GM15510 (cell line): ENCODE data around the gene B3GLCT.

Experiments
- POLR2A ChIP-seq: IDR thresholded peaks from 3 replicates; pipeline ENCODE4 v1.6.1; 2011; ENCODE audit warnings: borderline replicate concordance; ENCODE audit not compliant: insufficient read length; ENCODE audit errors: extremely low read depth

Gene B3GLCT

DNA sequence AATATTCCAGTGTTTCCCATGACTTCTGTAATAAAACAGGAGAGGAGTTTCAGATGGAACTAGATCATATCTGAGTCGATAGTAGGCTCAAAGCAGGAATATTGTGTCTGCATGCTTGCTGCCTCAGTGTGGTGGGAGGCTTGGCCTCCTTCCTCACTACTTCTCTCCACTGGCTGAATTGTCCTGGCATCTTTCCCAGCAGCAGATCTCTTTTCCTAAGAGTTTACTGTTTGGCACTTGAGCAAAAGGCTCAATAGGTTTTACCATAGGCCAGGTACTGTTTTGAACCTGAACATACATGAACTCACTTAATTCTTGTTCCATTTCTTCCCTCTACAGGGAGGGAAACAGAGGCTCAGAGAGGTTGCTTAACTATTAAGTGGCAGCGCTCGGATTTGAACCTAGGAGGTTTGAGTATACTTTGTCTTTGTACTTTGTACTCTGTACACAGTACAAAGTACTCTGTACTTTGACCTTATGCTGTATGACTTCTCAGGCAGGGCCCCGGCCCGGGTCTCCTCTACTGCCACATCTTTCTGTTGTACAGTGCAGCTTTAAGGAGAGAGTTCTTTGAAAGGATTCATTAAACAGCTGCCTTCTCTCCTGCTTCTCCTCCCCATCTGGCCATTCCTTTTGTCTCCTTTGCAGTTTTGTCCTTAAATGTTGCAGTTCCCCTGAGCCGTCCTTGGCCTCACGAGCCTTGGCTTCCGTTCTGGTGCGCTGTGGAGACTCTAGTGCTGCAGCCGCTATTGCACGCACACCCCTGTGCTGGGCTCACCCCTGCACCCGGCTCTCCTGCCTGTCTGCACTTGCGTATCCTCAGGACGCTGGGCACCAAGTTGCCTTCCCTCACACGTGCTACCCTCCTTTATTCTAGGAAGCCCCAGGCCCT is 8.1 kb downstream of the B3GLCT start:
- TF ChIP-seq POLR2A = no peak

DNA sequence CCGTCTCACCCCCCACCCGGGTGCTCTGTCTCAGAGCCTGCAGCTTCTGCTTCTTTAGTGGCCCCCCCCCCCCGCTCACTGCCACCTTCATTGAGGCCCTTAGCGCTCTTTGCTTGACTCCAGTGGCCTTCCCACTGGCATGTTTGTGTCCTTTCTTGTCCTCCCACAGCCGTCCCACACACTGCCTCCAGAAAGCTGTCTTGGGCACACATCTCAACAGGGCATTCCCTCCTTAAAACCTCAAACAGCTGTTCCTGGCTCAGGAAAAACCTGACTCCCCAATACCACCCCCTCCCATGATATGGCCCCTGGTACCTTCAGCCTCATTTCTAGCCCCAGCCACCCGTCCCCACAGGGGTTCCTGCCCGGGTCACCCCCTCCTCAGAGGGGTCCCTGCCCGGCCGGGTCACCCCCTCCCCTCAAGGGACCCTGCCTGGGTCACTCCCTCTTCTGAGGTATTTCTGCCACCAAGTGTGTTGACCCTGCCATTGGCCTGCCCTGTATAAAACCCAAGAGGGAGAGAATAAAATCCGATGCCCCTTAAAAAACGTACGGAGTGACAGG is 8.9 kb downstream of the B3GLCT start:
- TF ChIP-seq POLR2A = no peak

DNA sequence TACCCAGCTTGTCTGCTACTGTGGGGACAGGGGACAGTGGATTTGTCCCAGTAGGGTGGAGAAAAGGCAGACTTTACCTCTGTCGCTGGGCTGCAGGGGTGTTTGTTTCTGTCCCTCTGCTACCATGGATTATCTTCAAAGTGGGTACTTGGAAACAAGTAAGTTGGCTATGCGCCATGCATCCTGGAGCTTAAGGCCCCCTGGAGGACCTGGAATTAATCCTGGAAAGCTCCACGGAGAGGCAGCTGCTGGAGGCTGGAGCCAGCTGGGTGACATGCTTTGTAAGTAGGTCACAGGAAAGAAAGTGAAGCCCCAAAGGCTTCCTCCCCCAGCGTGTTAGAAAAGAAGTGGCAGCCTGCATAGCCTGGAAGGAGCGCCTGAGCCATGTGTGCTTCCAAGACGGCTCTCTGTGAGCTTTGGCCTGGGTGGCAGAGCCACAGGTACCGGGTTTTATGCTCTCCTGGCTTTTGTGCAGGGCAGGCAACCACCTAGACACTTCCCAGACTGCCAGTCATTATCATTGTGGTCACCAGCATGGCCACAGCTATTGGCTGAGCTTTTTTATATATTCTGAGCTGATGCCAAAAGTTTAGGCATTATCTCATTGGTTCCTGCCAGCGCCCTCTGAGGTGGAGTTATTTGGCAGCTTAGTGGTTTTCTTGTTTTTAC is 9.5 kb downstream of the B3GLCT start:
- no peak for TF ChIP-seq POLR2A

DNA sequence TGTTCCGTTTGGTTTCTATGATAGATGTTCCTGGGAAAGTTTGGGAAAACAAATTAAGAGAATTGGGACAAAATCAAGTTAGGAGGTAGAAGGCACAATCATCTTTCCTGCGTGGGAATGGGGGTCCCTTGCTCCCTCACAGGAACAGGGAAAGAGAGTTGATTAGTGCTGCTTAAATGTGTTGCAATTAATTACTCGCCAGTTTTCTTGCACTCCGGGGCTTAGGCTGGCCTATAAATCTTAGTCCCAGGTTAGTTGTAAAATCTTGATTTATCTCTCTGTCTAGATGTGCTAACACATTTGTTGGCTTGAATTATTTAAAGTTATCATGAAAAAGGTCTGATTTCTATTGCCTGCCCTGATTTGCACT is 10.1 kb downstream of the B3GLCT start:
- TF ChIP-seq POLR2A = no peak

DNA sequence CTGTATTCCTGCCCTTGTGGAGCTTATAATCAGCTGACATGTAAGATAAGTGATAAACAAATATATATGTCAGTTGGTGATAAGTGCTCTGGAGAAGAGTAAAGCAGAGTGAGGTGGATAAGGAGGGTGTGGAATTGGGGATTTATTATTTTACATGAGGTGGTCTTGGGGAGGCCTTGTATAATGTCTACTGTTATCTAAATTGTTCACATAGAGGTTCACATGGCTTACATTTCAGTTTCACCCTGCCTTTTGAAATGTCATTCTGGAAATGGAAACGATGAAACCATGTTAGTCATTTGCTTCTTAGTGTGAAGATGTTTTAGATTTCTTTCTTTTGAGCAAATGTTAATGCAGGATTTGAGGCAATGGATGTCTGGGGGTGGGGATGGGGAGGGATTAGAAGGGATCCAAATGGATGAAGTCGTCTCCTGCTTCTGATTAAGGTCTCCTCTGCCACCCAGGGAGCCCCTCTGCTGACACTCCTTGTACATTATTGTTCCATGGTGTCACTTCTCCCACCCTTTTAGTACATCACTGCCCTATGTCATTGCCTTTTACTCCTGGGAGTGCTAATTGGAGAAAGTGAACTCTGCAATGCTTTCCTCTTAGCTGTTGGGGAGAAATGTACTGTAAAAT is 14.0 kb downstream of the B3GLCT start:
- no peak for TF ChIP-seq POLR2A

DNA sequence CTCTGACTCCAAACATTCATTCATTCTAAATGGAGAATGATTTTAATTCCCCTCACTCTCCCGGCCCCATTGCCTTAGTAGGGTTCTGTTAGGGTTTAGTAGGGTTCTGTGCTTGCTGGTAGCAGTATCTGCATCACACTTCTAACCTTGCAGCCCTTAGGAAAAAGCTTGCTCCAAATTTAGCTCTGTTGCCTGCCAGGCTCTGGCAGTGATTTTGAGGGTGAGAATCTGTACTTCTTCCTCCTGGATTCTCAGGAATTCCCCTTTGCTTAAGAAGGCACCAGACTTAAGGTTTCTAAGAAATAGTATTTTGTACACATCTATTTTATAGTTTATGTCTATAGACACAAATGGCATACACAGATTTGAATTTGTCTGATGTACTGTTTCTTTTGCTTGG is 14.7 kb downstream of the B3GLCT start:
- TF ChIP-seq POLR2A = no peak

DNA sequence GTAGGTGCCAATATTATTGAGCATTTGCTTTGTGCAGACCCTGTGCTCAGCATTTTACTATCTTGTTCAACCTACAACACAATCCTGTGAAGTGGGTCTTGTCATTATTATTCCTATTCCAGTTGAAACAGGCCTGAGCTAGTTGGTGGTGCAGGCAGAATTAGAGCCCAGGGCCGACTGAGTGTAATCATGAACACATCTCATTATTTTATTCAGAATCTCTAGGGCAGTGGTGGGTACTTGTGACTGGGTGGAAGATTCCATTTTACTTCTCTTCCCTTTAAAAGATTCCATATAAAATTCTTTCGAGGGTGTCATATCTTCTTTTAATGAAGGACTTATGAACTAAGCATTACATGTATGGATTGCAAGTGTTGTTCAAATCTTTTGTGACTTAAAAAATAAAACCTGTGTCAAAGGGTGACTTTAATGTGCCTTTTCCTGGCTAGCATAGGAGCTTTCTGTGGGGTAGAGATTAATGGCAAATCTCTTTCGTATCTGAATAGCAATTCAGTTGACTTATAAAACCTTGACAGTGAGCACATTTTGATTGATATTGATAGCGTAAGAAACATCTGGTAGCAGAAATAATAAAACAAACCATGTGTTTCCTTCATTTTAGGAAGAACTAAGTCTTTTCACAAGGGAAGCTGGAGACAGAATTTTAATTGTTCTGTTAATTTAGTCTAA is 20.3 kb downstream of the B3GLCT start:
- TF ChIP-seq POLR2A = no peak

DNA sequence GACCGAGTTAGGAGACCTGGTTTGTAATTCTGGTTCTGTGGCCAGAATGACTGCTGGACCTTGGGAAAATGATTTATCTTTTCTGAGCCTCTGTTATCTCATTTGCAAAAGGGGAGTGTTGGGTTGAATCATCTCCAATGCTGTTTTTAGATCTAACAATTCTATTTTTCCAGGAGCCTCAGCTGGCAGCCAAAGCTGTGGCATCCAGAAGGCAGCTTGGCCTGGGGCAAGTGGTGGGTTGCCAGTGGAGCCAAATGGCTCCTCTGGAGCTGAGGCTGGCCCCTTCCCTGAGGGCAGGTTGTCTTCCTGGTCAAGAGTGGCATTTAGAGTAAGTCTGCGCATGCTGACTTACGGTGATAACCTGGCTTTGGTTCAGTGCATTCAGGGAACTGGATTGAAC is 21.3 kb downstream of the B3GLCT start:
- TF ChIP-seq POLR2A = no peak

DNA sequence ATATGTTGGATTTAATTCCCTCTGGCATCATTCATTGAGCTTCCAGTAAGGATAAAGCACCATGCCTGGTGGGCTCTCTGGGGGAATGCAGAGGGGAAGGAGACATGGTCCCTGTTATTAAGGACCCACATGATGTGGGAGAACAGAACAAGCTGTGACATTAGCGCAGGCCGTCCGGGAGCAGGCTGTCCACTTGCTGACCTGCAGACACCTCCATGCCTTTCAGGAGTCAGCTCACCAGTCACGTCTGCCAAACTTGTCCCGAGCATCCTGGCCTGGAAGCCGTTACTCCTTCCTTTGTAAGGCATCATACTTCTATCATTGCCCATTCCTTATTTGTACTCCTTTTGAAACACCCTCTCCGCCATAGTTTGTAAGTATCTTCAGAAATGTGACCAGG is 23.4 kb downstream of the B3GLCT start:
- no peak for TF ChIP-seq POLR2A

DNA sequence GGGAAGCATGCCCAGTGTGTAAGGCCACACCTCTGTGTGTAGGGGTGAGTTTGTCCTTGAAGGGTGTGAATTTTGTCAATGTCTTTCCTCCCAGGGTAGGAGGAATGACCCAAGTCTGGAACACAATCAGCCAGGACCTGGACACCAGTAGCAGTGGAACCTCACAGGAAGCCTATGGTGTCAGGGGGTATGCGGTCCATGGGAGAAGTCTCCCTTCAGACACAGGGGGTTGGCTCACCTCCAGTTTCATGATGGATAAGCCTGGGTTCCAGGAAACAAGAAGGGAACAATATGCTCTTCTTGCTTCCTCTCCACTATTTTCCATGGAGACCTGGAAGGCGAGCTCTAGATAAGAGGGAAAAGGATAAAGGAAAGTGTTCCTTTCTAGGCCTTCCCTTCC is 23.9 kb downstream of the B3GLCT start:
- no peak for TF ChIP-seq POLR2A

DNA sequence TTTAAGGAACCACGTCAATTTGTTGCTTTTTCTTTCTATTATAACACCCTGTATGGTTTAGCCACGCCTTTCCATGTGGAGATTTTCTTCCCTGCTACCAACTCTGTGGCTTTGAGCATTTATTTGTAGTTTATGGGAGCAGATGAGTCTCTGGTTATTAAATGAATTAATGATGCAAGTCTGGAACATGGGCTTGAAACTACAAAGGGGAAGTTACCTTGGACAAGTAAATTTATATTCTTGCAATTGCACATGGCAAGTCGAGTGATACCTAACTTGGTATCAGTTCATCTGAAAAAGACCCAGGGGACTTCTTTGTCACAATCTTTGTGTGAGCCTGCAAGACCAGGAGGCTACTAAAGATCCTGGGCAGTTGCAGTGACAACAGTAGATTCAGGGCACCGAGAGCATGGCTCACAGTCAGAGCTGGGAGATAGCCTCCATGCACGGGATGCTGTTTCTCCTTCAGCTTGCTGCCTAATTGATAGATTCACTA is 24.4 kb downstream of the B3GLCT start:
- no peak for TF ChIP-seq POLR2A

DNA sequence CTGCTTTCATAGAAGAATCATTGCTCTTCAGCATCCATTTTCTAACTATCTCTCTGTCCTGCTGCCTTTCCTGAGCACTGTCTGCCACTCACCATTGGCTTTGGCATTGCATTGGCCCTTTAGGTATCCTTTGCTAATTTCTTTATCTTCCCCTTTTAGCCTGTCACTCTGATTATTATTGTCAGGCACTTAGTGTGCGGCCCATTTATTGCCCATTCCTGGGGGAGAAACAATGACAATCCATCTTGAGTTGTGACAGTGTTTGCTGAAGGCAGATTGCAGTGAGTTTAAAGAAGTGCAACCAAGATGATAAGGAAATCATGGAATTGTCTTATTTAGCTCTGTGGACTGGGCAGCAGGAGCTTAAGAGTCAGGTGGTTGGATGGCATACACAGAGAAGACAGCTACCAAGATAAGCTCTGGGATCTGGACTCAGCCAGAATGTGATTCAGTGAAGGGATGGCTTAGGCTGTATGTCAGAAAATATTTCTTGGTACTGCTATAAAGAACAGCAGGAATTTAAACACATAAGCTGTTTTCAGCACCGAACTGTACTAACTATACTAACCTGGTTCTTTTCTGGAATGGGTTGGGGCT is 25.3 kb downstream of the B3GLCT start:
- TF ChIP-seq POLR2A = no peak

DNA sequence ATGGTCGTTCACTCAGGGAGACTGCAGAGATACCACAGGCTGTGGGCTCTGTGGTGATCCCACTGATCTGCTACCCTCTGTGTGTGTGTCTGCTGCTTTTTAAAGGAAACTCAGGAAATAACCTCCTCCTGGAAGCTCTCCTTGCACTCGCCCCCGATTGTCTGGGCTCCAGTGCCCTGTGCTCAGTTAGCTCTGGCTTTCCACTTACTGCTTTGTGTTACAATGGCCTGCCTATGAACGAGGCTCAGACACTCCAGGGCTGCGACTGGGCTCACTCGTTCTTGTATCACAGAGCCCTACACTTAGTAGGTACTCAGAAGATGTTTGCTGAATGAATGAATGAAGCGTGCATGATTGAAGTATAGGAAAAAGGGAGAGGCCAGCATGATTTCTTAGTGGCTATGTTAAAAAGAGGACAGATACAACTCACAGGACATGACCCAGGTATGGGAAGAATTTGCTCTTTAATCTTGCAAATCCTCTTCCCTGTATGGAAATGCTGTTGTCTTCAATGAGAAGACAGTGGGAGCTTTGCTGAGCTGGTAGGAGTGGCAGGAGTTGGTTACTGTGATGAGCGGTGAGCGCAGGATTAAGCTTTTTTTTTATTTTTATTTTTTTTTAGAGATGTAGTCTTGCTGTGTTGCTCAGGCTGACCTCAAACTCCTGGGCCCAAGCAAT is 26.4 kb downstream of the B3GLCT start:
- TF ChIP-seq POLR2A = no peak

DNA sequence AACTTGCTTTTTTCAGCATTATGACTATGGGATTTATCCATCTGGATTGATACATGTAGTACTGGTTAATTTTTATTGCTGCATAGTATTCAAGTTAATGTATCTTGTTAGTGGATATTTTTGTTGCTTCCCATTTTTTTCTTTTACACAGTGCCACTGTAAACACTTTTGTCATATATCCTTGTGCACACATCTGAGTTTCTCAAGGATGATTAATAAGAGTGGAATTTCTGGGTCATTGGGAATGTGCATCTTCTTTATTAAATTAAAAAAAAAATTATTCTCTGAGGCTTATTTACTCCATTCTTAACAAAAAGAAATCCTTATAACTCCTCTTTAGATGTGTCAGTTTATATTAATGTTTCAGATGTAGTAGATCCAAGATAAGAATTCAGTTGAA is 27.3 kb downstream of the B3GLCT start:
- TF ChIP-seq POLR2A = no peak
